ENCODE data around the gene CCDC181. TPM values are rescaled to one million over a fixed set of nuclear protein-coding genes. Genes with fewer than 3 reads are reported as not detected.

The CCDC181 gene
- polyA plus RNA-seq, 2 of the 4 experiments (the other 2 are of a cell fraction) = 0.26 to 0.35 TPM

DNA sequence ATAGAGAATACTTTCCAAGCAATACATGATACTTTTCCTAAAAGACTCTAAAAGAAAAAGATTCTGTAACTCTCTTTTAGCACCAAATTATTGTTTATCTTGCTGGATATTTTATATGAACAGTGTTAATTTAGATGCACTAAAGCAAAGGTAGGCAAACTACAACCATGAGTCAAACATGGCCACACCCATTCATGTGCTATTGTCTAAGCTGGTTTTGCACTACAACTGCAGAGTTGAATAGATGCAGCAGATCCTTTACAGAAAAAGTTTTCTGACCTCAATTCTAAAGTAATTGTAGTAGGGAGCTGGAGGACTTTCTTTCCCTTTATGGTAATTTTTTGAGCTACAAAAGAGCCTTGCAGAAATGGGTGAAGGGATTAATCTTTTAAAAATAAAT is 39.9 kb downstream of the CCDC181 start:
- no peak for FAIRE-seq
- Histone ChIP-seq H3K4me1 (no peaks in the 10 kb centered on the region), H3K9me3 (no peaks in the 10 kb centered on the region), H3K4me2 (no peak overlapping the region), H3K4me3 (no peak overlapping the region), H3K27ac (no peak overlapping the region)
- no peak for ATAC-seq
- ChIA-PET POLR2A (no interaction called here), CTCF (interaction anchor here (0.7 kb wide), 1 partner anchor 22 kb away, joined by 3 read pairs; no protein-coding TSS in a partner anchor)
- no peak for DNase-seq (ENCODE audit: low read depth in 1 of 2, low spot score in 1 of 2)
- TF ChIP-seq ZC3H11A (IDR thresholded peaks at IDR 0.05) (no peak), SMC3 (IDR thresholded peaks at IDR 0.05) (no peak), TP53 (CRISPR knock-in tag; IDR thresholded peaks at IDR 0.05) (no peak), CBX8 (IDR thresholded peaks at IDR 0.05) (no peak), ZFP36 (IDR thresholded peaks at IDR 0.05; ENCODE audit: borderline replicate concordance, partially characterized antibody) (no peak), SREBF2 (IDR thresholded peaks at IDR 0.05) (no peak), CBX2 (IDR thresholded peaks at IDR 0.05; ENCODE audit: borderline replicate concordance, low read depth) (no peak), MYC (IDR thresholded peaks at IDR 0.05; ENCODE audit: borderline replicate concordance, low read length) (no peak), JUN (IDR thresholded peaks at IDR 0.05) (no peak), TFCP2L1 (CRISPR knock-in tag; IDR thresholded peaks at IDR 0.05) (no peak), BHLHE40 (IDR thresholded peaks at IDR 0.05; ENCODE audit: low read depth, low read length) (no peak), FOXS1 (CRISPR knock-in tag; IDR thresholded peaks at IDR 0.05) (no peak), MAZ (IDR thresholded peaks at IDR 0.05; ENCODE audit: borderline replicate concordance, low read depth, low read length) (no peak), CHD2 (IDR thresholded peaks at IDR 0.05; ENCODE audit: low read length, partially characterized antibody) (no peak), RARB (CRISPR knock-in tag; IDR thresholded peaks at IDR 0.05) (no peak)
- TF ChIP-seq, protein P1, sequence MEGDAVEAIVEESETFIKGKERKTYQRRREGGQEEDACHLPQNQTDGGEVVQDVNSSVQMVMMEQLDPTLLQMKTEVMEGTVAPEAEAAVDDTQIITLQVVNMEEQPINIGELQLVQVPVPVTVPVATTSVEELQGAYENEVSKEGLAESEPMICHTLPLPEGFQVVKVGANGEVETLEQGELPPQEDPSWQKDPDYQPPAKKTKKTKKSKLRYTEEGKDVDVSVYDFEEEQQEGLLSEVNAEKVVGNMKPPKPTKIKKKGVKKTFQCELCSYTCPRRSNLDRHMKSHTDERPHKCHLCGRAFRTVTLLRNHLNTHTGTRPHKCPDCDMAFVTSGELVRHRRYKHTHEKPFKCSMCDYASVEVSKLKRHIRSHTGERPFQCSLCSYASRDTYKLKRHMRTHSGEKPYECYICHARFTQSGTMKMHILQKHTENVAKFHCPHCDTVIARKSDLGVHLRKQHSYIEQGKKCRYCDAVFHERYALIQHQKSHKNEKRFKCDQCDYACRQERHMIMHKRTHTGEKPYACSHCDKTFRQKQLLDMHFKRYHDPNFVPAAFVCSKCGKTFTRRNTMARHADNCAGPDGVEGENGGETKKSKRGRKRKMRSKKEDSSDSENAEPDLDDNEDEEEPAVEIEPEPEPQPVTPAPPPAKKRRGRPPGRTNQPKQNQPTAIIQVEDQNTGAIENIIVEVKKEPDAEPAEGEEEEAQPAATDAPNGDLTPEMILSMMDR (IDR thresholded peaks at IDR 0.05) = no peak

DNA sequence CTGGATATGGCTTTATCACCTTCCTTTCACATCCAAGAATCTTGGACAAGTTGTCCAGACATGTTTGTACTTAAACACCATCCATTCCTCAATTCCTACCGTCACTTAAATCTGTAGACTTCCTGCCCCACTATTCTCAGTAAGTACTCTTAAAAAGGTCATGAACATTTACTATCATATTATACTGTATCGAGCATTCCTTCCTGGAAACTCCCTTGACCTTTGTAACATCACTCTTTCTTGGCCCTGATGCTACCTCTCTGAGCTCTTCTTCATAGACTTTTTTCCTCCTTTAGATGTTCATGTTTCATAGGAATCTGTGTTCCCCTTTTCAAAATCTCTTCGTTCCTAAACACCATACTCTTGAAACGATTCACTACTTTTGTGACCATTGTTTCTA is 43.8 kb downstream of the CCDC181 start:
- POLR2A ChIA-PET = no interaction called here
- H3K4me1 ChIP-seq = no peaks in the 10 kb centered on the region
- FAIRE-seq (no peak), ATAC-seq (no peak), DNase-seq (ENCODE audit: low read depth in 1 of 2, low spot score in 1 of 2) (no peak)
- H3K9me3 ChIP-seq = no peaks in the 10 kb centered on the region
- no peak overlapping the region for H3K4me3 ChIP-seq
- WGBS (ENCODE audit: missing lambda C conversion rate) = 84% methylated on average over 4 of the region's 4 CpGs
- TF ChIP-seq, protein P2, sequence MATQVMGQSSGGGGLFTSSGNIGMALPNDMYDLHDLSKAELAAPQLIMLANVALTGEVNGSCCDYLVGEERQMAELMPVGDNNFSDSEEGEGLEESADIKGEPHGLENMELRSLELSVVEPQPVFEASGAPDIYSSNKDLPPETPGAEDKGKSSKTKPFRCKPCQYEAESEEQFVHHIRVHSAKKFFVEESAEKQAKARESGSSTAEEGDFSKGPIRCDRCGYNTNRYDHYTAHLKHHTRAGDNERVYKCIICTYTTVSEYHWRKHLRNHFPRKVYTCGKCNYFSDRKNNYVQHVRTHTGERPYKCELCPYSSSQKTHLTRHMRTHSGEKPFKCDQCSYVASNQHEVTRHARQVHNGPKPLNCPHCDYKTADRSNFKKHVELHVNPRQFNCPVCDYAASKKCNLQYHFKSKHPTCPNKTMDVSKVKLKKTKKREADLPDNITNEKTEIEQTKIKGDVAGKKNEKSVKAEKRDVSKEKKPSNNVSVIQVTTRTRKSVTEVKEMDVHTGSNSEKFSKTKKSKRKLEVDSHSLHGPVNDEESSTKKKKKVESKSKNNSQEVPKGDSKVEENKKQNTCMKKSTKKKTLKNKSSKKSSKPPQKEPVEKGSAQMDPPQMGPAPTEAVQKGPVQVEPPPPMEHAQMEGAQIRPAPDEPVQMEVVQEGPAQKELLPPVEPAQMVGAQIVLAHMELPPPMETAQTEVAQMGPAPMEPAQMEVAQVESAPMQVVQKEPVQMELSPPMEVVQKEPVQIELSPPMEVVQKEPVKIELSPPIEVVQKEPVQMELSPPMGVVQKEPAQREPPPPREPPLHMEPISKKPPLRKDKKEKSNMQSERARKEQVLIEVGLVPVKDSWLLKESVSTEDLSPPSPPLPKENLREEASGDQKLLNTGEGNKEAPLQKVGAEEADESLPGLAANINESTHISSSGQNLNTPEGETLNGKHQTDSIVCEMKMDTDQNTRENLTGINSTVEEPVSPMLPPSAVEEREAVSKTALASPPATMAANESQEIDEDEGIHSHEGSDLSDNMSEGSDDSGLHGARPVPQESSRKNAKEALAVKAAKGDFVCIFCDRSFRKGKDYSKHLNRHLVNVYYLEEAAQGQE (IDR thresholded peaks at IDR 0.05) = no peak
- TF ChIP-seq CHD2 (IDR thresholded peaks at IDR 0.05; ENCODE audit: low read length, partially characterized antibody) (no peak), NR3C1 (IDR thresholded peaks at IDR 0.05) (no peak), RARB (CRISPR knock-in tag; IDR thresholded peaks at IDR 0.05) (no peak)
- CTCF ChIA-PET = interaction anchor here (1.2 to 1.4 kb wide), 2 partner anchors 9 to 11 kb away, joined by 3 read pairs; no protein-coding TSS in a partner anchor
- H3K4me2 ChIP-seq = no peak overlapping the region
- no peak overlapping the region for H3K27ac ChIP-seq

DNA sequence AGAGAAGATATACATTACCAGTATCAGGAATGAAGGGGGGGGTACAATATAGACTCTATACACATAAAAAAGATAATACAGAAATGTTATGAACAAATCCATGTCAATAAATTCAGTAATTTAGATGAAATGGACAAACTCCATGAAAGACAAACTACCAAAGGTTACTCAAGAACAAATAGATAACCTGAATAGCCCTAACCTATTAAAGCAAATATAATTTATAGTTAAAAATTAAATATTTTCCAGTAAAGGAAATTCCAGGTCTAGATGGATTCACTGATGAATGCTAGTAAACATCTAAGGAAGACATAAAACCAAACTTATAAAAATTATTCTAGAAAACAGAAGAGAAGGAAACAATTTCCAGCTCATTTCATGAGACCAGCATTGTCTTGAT is 46.1 kb downstream of the CCDC181 start:
- Histone ChIP-seq H3K4me1 (no peaks in the 10 kb centered on the region), H3K27ac (no peak overlapping the region), H3K9me3 (no peaks in the 10 kb centered on the region), H3K4me2 (no peak overlapping the region), H3K4me3 (no peak overlapping the region)
- CTCF ChIA-PET = no interaction called here
- ATAC-seq = no peak
- POLR2A ChIA-PET = no interaction called here
- no peak for DNase-seq (ENCODE audit: low read depth in 1 of 2, low spot score in 1 of 2)
- no peak for FAIRE-seq
- TF ChIP-seq POLR2A (IDR thresholded peaks at IDR 0.05; ENCODE audit: low read length) (no peak), CHD2 (IDR thresholded peaks at IDR 0.05; ENCODE audit: low read length, partially characterized antibody) (no peak), CBX2 (IDR thresholded peaks at IDR 0.05; ENCODE audit: borderline replicate concordance, low read depth) (no peak), NPAS2 (CRISPR knock-in tag; IDR thresholded peaks at IDR 0.05; ENCODE audit: borderline replicate concordance) (no peak), KDM1A (IDR thresholded peaks at IDR 0.05; ENCODE audit: low read depth) (no peak), RARB (CRISPR knock-in tag; IDR thresholded peaks at IDR 0.05) (no peak), FOSB (CRISPR knock-in tag; IDR thresholded peaks at IDR 0.05) (no peak), RFX5 (IDR thresholded peaks at IDR 0.05) (no peak), MAFK (IDR thresholded peaks at IDR 0.05; ENCODE audit: partially characterized antibody) (no peak), PHF8 (IDR thresholded peaks at IDR 0.05; ENCODE audit: borderline replicate concordance, low read depth) (no peak), POLR2AphosphoS2 (conservative IDR thresholded peaks at IDR 0.05; ENCODE audit: low read length) (no peak), HOXB13 (CRISPR knock-in tag; IDR thresholded peaks at IDR 0.05; ENCODE audit: low read depth) (no peak)
- TF ChIP-seq, protein P3, sequence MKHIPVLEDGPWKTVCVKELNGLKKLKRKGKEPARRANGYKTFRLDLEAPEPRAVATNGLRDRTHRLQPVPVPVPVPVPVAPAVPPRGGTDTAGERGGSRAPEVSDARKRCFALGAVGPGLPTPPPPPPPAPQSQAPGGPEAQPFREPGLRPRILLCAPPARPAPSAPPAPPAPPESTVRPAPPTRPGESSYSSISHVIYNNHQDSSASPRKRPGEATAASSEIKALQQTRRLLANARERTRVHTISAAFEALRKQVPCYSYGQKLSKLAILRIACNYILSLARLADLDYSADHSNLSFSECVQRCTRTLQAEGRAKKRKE (CRISPR knock-in tag; IDR thresholded peaks at IDR 0.05; ENCODE audit: low read depth) = no peak
- TF ChIP-seq, protein P4, sequence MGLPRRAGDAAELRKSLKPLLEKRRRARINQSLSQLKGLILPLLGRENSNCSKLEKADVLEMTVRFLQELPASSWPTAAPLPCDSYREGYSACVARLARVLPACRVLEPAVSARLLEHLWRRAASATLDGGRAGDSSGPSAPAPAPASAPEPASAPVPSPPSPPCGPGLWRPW (IDR thresholded peaks at IDR 0.05) = no peak
- TF ChIP-seq, protein P5, sequence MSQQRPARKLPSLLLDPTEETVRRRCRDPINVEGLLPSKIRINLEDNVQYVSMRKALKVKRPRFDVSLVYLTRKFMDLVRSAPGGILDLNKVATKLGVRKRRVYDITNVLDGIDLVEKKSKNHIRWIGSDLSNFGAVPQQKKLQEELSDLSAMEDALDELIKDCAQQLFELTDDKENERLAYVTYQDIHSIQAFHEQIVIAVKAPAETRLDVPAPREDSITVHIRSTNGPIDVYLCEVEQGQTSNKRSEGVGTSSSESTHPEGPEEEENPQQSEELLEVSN (IDR thresholded peaks at IDR 0.05; ENCODE audit: borderline replicate concordance, low read depth) = no peak
